NCI-H345 treated with DMSO at 0.1 percent for 48 hours (cell line): ENCODE results near the gene FAM228B.

Experiments
- DNase-seq: peaks from one replicate; lab custom pipeline; 2025; ENCODE audit not compliant: unreplicated experiment; lab: John Stamatoyannopoulos, UW

Gene FAM228B

DNA sequence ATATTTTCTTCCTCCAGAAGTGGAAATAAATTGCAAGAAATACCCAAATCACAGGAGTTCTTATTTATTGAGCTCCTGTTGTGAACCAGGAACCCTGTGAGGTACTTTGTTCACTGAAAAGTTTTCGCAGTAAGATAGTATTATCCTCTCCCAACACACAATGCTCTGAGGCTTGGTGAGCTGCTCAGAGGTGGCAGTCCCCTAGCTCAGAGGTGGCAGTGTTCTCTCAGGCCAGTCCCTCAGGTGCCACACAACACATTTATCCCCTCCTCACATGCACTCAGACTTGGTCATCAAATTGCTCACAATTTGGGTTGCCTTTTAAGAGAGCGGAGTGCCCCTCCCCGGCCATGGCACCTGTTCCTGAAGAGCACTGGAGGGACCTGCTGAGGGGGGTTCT, 77.5 kb downstream of the FAM228B start:
- DNase-seq = no peak

DNA sequence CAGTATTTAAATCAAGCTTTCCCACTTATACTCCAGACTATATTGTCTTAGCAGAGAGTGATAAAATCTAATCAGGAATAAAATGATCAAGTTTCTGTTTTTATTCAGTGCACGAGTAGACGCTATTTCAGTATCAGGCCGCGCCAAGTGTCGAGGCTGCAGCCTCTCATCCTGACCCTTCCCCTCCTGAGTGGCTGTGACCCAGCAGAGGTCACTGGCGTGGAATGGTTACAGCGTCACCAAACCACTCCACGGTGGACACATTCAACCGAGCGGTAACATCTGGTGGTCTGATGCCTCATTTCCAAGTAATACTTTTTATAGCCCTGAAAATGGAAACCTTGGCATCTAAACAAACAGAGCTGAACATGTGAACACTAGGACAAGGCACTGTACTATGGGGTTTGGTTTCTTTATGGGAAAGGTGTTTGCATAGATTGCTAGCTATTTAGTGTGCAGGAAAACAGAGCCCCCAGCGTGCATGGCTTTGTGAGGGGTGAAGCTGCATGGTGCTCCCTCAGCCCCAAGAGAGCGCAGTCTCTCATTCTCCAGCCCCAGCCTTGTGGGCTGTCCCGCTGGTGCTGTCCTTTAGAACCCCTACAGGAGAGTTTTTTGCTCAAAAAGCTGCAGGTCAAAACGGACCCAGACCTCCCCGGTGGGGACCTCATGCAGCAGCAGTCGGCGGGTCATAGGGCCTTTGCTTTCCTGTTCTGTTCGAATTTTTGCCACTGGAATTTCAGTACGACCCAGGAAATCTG, 79.9 kb downstream of the FAM228B start:
- DNase-seq = no peak

DNA sequence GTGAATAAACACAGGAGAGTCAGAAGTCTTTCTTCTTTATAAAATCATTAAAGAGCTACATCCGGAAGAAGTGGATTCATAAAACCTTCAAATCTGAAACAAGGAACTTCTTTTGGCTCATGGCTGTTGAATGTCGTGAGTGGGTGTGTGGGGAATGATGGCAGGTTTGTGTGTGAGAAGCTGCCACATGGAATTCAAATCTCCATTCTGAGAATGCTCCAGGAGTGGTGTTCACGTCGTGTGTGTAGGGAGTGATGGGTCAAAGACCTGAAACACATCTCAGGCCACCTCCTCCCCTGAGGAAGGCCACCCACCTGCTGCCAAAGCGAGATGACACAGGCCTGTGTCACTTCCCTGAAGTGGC, 80.5 kb downstream of the FAM228B start:
- DNase-seq = no peak

DNA sequence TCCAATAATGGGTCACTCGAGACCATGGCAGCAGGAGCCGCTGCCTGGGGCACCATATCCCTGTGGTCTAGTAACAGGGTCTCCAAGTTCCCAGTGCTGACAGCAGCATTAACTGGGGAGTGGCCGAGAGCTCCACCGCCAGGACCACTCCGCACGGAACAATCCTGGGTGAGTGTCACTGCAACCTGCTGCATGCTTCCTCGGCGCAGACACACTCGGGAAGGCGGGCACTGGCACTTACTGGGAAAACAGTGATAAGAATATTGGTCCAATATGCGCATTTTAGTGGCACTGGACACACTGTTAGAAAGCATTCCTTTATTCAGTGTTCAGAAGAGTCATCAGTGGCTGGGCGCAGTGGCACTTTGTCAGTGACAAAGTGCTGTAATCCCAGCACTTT, 81.2 kb downstream of the FAM228B start:
- no peak for DNase-seq

DNA sequence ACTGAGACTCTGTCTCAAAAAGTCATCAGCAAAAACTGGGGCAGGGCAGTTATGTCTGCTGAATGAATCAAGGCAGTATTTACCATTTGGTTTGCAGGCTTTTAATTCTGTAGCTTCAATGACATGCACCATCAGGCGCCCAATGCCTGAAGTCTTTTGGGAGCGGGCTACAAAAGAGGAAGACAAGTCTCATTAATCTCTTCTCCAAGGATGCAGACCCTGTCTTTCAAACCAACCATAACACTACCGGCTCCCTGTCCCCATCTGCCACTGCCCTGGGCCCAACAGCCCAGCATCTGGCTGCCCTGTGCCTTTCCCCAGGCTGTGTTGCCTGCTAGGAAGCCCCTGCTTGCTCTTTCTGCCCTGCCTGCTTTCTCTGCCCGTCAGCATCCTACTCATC, 81.9 kb downstream of the FAM228B start:
- no peak for DNase-seq

DNA sequence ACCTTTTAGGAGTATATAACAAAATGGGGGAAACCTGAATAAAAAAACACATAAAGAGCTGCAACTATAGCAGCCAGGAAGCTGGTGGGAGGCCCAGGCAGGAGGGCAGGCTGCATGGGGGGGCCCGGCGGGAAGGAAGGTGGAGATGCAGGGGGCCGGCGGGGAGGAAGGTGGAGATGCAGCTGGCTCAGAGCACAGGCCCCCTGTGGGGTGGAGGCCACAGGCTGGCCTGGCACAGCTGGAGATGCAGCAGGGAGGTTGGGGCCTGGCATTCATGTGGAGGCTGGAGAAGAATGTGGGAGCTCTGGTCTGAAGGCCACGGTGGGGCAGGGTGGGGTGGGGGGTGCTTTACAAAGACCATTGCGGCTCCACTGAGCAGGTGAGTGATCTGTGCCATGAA, 83.0 kb downstream of the FAM228B start:
- DNase-seq = no peak

DNA sequence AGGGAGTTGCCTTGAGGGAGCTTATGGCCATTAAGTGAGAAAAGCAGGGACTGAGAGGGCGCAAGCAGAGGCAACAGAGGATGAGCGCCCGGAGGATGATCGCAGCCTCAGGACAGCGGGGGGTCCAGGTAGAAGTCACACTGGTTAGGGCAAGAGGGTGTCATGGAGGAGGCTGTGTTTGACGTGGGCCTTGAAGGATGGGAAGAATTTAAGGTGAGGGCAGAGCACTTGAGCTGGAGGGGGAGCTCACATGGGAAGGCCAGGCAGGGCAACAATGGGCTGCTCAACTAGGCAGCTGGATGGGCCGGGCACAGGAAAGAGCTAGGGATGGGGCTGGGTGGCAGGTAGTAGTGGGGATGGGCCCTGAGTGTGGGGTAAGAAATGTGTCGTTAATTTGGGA, 83.4 kb downstream of the FAM228B start:
- no peak for DNase-seq

DNA sequence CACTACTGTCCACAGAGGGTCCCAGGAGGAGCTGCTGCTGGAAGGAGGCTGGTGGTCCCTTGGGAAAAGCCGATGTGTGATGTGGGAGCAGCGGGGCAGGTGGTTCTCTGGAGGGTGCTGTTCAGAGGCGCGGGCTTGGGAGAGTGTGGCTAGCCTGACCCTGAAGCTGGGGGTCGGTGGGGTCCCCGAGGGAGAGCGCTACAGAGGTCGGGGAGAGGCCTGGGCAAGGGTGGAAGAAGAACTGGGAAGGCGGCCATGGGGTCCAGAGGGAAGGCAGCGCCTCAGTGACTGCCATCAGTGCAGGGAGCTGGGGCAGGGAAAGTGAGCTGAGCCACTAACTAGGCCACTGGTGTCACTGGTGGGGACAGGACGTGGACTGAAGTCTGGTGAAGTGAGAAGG, 84.1 kb downstream of the FAM228B start:
- DNase-seq = no peak

DNA sequence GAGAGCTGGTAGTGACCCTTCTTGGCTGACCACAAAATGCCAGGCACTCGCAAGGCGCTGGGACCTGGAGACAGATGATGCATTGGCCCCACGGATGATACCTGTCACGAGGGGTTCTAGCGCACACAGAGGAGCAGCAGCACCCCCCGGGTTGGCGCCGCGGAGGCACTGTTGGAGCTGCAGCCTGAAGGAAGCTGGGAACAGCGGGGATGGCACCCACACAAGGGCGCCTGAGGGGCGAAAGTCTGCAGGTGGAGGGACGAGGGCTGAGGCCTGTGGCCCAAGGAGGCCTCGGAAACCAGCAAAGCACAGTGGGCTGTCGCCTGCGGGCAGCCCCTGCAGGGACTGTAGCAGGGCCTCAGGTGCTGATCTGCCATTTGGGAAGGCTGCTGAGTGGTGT, 85.2 kb downstream of the FAM228B start:
- no peak for DNase-seq

DNA sequence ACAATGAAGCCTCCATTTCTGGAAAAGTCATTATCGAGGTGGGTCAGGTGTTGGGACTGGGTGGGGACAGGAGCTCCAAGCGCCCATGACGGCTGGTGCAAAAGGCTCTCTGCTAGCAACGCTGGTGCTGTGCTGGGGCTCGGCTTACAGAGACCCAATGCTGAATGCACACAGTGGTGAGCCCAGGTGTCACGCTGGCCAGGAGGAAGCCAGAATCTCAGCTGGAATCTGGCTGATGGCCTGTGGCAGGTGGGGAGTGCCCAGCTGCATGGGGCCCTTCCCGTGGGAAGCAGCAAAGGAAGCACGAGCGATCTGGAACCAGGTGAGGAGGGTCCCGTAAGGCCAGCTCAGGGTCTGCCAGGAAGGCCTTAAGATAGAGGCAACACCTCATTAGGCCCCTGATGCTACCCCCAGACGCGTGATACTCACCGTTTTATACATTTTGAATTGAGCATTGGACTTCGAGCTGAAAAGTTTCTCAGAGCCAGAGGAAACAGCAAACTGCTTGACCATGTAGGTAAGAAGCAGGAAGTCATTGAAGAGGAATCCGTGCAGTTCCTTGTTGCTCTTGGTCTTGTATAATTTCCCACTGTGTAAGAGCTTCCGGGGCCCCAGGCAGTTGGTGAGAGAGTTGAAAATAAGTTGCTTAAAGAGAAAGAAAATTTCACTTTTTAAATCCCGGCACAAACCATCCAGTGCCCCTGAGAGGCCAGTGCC, 86.3 kb downstream of the FAM228B start:
- no peak for DNase-seq

DNA sequence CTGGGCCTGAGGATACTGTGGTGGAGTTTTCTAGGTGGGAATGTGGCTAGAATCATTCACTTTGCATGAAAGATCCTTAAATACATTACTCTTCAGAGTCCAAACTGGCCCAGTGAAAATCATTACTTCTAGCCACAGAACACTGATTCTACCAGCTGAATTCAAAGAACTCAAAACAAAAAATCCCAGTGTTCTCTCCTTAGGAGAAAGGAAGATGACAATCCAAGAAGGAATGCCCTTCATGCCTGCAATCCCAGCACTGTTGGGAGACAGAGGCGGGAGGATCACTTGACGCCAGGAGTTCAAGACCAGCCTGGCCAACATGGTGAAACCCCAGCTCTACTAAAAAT, 86.8 kb downstream of the FAM228B start:
- DNase-seq = no peak

DNA sequence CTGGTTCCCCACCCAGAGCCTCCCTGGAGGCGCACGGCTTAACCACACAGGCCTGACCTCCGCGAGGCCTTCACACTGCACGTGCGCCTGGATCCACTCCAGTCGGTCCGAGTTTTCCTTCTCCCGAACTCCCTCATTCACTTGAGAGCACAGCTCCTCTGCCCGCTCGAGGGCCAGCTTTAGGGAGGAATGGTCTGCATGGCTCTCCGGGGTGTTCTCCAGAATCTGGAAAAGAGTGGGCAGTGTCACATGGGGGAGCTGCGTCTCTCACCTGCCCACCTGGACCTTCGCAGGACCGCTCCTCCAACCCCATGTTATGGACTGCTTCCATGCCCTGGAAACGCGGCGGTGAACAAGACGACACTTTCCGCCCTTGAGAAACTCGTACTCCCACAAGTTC, 87.5 kb downstream of the FAM228B start:
- no peak for DNase-seq

DNA sequence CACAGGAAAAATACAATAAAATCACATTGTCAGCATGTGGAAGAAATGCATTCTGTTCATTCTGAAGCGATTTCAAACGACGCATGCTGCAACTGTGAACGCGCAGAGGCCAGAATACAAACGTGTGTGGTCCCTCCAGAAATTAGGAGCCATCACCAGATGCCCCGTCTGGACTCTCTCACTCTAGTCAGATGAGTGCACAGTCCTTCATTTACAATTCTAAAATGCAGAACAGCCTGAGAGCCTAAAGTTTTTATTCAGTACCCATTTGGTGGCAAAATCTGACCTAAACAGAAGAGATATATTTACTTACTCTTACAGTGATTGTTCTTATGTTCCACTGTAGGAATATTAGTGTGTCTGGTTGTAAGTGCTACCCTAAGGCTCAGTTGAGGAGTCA, 88.1 kb downstream of the FAM228B start:
- DNase-seq = no peak

DNA sequence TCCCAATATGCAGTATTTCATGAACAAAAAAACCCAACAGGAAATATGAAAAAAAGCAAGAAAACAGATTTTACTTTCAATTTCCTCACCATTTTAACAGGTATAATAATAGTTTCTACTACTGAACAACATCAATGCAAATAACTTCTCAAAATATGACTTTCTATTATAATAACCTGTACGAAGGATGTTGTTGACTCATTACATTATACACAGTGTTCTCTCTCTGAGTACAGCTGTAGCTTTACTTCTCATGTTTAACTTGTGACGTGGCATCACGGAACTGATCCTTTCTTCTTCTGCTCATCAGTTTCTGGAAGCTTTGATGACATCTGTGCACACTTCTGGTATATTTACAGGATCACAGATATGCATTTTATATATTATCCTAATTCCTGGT, 91.6 kb downstream of the FAM228B start:
- DNase-seq = no peak
